Measurements from ENCODE around the gene SH3TC1.
A peak's percentile ranks its signal among the peaks of the same experiment; 100 is the strongest.

Gene SH3TC1

GRCh38 chr4:8242782-8243560 lies 43.9 kb downstream of the SH3TC1 start:
- no peak for DNase-seq (ENCODE audit: low spot score)

- no peak for DNase-seq (ENCODE audit: low spot score)
Measured at GRCh38 chr4:8244001-8244757, 45.1 kb downstream of the SH3TC1 start.

- no peak for DNase-seq (ENCODE audit: low spot score)
Measured at GRCh38 chr4:8244931-8245460, 45.9 kb downstream of the SH3TC1 start.

GRCh38 chr4:8245884-8246833 lies 47.1 kb downstream of the SH3TC1 start:
- DNase-seq (ENCODE audit: low spot score) = no peak

GRCh38 chr4:8247047-8247930 lies 48.2 kb downstream of the SH3TC1 start:
- peak; percentile 15 for DNase-seq (ENCODE audit: low spot score)

- no peak for DNase-seq (ENCODE audit: low spot score)
Measured at GRCh38 chr4:8248091-8248490, 49.0 kb downstream of the SH3TC1 start.

GRCh38 chr4:8250227-8250626 lies 51.1 kb downstream of the SH3TC1 start:
- DNase-seq (ENCODE audit: low spot score) = no peak

- no peak for DNase-seq (ENCODE audit: low spot score)
Measured at GRCh38 chr4:8250637-8251036, 51.5 kb downstream of the SH3TC1 start.

GRCh38 chr4:8251110-8251883 lies 52.2 kb downstream of the SH3TC1 start:
- DNase-seq (ENCODE audit: low spot score) = no peak

- no peak for DNase-seq (ENCODE audit: low spot score)
Measured at GRCh38 chr4:8252301-8253173, 53.4 kb downstream of the SH3TC1 start.

- no peak for DNase-seq (ENCODE audit: low spot score)
Measured at GRCh38 chr4:8254076-8254475, 55.0 kb downstream of the SH3TC1 start.

- DNase-seq (ENCODE audit: low spot score) = peak; percentile 64
Measured at GRCh38 chr4:8255698-8256441, 56.8 kb downstream of the SH3TC1 start.

GRCh38 chr4:8257854-8258253 lies 58.8 kb downstream of the SH3TC1 start:
- no peak for DNase-seq (ENCODE audit: low spot score)

- no peak for DNase-seq (ENCODE audit: low spot score)
Measured at GRCh38 chr4:8258552-8259212, 59.6 kb downstream of the SH3TC1 start.

GRCh38 chr4:8259743-8260430 lies 60.8 kb downstream of the SH3TC1 start:
- DNase-seq (ENCODE audit: low spot score) = no peak

- peak; percentile 71 for DNase-seq (ENCODE audit: low spot score)
Measured at GRCh38 chr4:8260656-8261111, 61.6 kb downstream of the SH3TC1 start.

GRCh38 chr4:8261851-8262535 lies 62.9 kb downstream of the SH3TC1 start:
- DNase-seq (ENCODE audit: low spot score) = no peak
